Stomach (tissue), 4 donors: Measurements from ENCODE around the gene PLEKHA4.

Source experiments
- POLR2A ChIP-seq, 4 donors: fragments of 450-650 bp; IDR thresholded peaks; one replicate each; pipeline ENCODE4 v1.6.1; 2016; ENCODE audit warnings: antibody characterized with exemption in 4 of 4, control low read depth in 2 of 4, mild to moderate bottlenecking in 1 of 4, moderate library complexity in 1 of 4
- POLR2AphosphoS5 ChIP-seq, 3 donors: sonication (generic); formaldehyde crosslinking; IDR thresholded peaks; one replicate each; pipeline ENCODE4 v1.6.1; 2016; ENCODE audit warnings: antibody characterized with exemption in 3 of 3
- TF ChIP-seq, protein P1 (sequence below), 7 experiments: fragments of 450-650 bp in 4 of 7; fragments of 200-600 bp in 3 of 7; sonication (generic) in 3 of 7; IDR thresholded peaks; one replicate each; pipeline ENCODE4 v1.5.1; 2016 to 2019; ENCODE audit warnings: antibody characterized with exemption in 7 of 7, control low read depth in 2 of 7, mild to moderate bottlenecking in 1 of 7

DNA sequence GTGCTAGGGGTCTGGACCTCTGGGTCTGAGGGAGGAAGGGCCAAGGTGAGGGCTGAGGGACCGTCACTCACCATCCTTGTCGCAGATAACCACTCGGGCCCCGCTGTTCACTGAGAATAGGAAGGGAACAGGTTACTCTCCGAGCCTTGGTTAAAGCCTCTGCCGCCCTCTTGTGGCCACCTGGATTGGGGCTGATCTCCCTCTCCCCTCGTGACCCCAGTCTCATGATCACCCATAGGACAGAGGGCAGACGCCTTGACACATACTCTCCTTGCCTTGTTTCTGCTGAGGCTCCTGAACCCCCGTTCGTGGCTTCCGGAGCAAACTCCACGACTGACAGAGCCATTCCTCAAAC, 32.7 kb downstream of the PLEKHA4 start:
- TF ChIP-seq POLR2A (IDR thresholded peaks at IDR 0.05) (no peak), POLR2AphosphoS5 (IDR thresholded peaks at IDR 0.05) (peak in 2 of 3 donors; percentile 32 to 84)
- TF ChIP-seq, protein P1, sequence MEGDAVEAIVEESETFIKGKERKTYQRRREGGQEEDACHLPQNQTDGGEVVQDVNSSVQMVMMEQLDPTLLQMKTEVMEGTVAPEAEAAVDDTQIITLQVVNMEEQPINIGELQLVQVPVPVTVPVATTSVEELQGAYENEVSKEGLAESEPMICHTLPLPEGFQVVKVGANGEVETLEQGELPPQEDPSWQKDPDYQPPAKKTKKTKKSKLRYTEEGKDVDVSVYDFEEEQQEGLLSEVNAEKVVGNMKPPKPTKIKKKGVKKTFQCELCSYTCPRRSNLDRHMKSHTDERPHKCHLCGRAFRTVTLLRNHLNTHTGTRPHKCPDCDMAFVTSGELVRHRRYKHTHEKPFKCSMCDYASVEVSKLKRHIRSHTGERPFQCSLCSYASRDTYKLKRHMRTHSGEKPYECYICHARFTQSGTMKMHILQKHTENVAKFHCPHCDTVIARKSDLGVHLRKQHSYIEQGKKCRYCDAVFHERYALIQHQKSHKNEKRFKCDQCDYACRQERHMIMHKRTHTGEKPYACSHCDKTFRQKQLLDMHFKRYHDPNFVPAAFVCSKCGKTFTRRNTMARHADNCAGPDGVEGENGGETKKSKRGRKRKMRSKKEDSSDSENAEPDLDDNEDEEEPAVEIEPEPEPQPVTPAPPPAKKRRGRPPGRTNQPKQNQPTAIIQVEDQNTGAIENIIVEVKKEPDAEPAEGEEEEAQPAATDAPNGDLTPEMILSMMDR (IDR thresholded peaks at IDR 0.05) = peak in 6 of 7 experiments; percentile 66 to 97 (median 86)
